ENCODE measurements around the gene ZNF574. TPM values are rescaled to one million over a fixed set of nuclear protein-coding genes. Genes with fewer than 3 reads are reported as not detected.

ZNF574 gene
- total RNA-seq, 1 experiment from 2014 or later: 35.6 TPM

- no peak overlapping the region for H2BK12ac ChIP-seq (ENCODE audit: insufficient read length, low read depth, low read length)
- no peak overlapping the region for H3T11ph ChIP-seq (ENCODE audit: low read length)
- H3K4me2 ChIP-seq (ENCODE audit: insufficient read depth, insufficient read length, low read length): no peak overlapping the region
- no peak overlapping the region for H3K14ac ChIP-seq (ENCODE audit: insufficient read depth, low read length)
- no peaks in the 10 kb centered on the region for H4K20me1 ChIP-seq (ENCODE audit: control insufficient read depth, insufficient read depth, insufficient read length)
- H3K27me3 ChIP-seq (ENCODE audit: insufficient read depth, low read length): no peaks in the 10 kb centered on the region
- no peaks in the 10 kb centered on the region for H3K23me2 ChIP-seq (ENCODE audit: insufficient read length, low read depth, low read length, poor library complexity, severe bottlenecking)
- H3K18ac ChIP-seq (ENCODE audit: insufficient read length, low read depth, low read length): no peak overlapping the region
- no peaks in the 10 kb centered on the region for H3K9me3 ChIP-seq (ENCODE audit: control insufficient read depth, low read depth, low read length)
- no CpG with 5 or more reads among the region's 7 CpGs for WGBS (ENCODE audit: extremely low coverage, insufficient read length, low lambda C conversion rate)
- H2BK20ac ChIP-seq (ENCODE audit: low read depth, low read length, poor library complexity, severe bottlenecking): no peak overlapping the region
- no peak overlapping the region for H3K56ac ChIP-seq (ENCODE audit: insufficient read length, low read depth, low read length)
- no peak overlapping the region for H3K4ac ChIP-seq (ENCODE audit: low read depth, low read length)
- no peak overlapping the region for H3K4me3 Mint-ChIP-seq
- H2AFZ ChIP-seq (ENCODE audit: low read length): no peak overlapping the region
- H3K27ac Mint-ChIP-seq: peak overlapping the region; percentile 15 to 61 (median 15); a peak in 2 of 7 replicates
- H3K79me2 ChIP-seq (ENCODE audit: insufficient read depth, low read length): no peaks in the 10 kb centered on the region
- H2BK5ac ChIP-seq (ENCODE audit: insufficient read length, low read length): no peak overlapping the region
- no peak for TF ChIP-seq CTCF (conservative IDR thresholded peaks at IDR 0.05)
- H3K23ac ChIP-seq (ENCODE audit: insufficient read length, low read depth, low read length): no peak overlapping the region
- no peak overlapping the region for H3K9ac ChIP-seq (ENCODE audit: extremely low read depth, insufficient read length, low read length)
- H3K4me1 ChIP-seq (ENCODE audit: insufficient read depth, low read length): peaks cover 6% of the 10 kb centered on the region; the same call in 1 of the 2 replicates
- H4K91ac ChIP-seq (ENCODE audit: insufficient read length, low read depth, low read length): no peak overlapping the region
- H4K8ac ChIP-seq (replicated peaks; ENCODE audit: insufficient read length, low read depth, low read length): no peak overlapping the region
- no peak overlapping the region for H3K27ac ChIP-seq (ENCODE audit: insufficient read length, low read depth, low read length)
- no peaks in the 10 kb centered on the region for H3K79me1 ChIP-seq (ENCODE audit: insufficient read depth, low read depth, low read length, poor library complexity, severe bottlenecking)
- no peaks in the 10 kb centered on the region; the same call in 1 of the 2 replicates for H3K27me3 Mint-ChIP-seq (ENCODE audit: low read depth)
- DNase-seq: no peak
- no peaks in the 10 kb centered on the region for H3K9me3 Mint-ChIP-seq
- H2BK15ac ChIP-seq (ENCODE audit: low read depth, low read length): no peak overlapping the region
- no peak overlapping the region for H2BK120ac ChIP-seq (ENCODE audit: low read depth, low read length, poor library complexity, severe bottlenecking)
- H4K5ac ChIP-seq (ENCODE audit: insufficient read length, low read depth, low read length): no peak overlapping the region
- peaks cover 32 to 40% of the 10 kb centered on the region in 2 experiments for H3K4me1 Mint-ChIP-seq
- peaks cover 17 to 40% (median 36%) of the 10 kb centered on the region in 3 experiments; a peak in 6 of 7 replicates for H3K36me3 Mint-ChIP-seq (ENCODE audit: insufficient read depth in 1 of 3, low read depth in 3 of 3)
- H2AK5ac ChIP-seq (ENCODE audit: insufficient read length, low read length): no peak overlapping the region
These were observed 45.1 kb upstream of the ZNF574 start for GRCh38 chr19:42030645-42031440.

Measured in H9 (cell line).